ENCODE data around the gene DLL1. TPM values are rescaled to one million over a fixed set of nuclear protein-coding genes. Genes with fewer than 3 reads are reported as not detected.

Gene DLL1
- total RNA-seq, 2 experiments from 2014 or later = not detected

DNA sequence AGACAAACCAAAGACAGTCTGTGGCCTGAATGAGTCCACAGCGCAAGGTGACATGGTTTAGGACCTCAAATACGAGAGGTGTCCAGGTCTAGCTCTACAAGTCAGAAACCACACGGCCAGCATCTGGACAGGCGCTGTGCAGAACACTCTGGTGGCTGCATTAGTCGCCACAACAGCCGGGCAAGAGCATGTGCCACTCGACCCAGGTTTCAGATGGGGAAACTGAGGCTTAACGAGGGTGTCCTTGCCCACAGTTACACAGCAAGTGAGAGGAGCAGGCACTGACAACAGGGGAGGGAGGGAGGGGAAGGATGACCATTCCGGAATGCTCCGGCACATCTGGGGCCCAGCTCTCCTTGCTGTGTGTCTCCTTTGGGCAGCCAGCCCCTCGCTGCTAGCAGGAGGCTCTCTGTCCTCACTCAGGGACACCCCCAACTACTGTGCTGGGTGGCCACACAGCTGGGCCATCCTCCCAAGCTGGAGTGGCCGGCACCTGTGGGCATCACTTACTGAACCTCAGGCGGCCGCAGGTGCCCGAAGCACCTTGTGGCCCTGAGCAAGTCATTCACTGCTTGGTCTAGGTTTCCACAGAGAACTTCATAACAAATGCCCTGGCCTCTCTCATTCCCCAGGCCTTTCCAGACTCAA, 6.6 kb downstream of the DLL1 start:
- BruUV-seq (replicated peaks) = no TSS peak
- Histone ChIP-seq H3K36me3 (ENCODE audit: insufficient read depth, low read length) (no peaks in the 10 kb centered on the region), H2AFZ (ENCODE audit: low read length) (no peak overlapping the region), H3K27ac (ENCODE audit: low read depth, low read length, poor library complexity, severe bottlenecking) (no peak overlapping the region), H3K4me3 (ENCODE audit: low read depth, low read length, poor library complexity, severe bottlenecking) (no peak overlapping the region), H4K20me1 (ENCODE audit: insufficient read depth, low read length) (no peaks in the 10 kb centered on the region), H3K9me2 (ENCODE audit: insufficient read depth, low read length) (no peaks in the 10 kb centered on the region), H3K4me2 (ENCODE audit: low read length) (no peak overlapping the region), H3K79me2 (ENCODE audit: insufficient read depth, low read depth, low read length) (no peaks in the 10 kb centered on the region), H3K4me1 (ENCODE audit: insufficient read depth, low read length, poor library complexity, severe bottlenecking) (no peaks in the 10 kb centered on the region), H3K9me3 (ENCODE audit: low read length) (no peaks in the 10 kb centered on the region)
- intact Hi-C loops (cut with micrococcal nuclease; ENCODE audit: unreplicated experiment) = no loop called here
- TF ChIP-seq, protein P1, sequence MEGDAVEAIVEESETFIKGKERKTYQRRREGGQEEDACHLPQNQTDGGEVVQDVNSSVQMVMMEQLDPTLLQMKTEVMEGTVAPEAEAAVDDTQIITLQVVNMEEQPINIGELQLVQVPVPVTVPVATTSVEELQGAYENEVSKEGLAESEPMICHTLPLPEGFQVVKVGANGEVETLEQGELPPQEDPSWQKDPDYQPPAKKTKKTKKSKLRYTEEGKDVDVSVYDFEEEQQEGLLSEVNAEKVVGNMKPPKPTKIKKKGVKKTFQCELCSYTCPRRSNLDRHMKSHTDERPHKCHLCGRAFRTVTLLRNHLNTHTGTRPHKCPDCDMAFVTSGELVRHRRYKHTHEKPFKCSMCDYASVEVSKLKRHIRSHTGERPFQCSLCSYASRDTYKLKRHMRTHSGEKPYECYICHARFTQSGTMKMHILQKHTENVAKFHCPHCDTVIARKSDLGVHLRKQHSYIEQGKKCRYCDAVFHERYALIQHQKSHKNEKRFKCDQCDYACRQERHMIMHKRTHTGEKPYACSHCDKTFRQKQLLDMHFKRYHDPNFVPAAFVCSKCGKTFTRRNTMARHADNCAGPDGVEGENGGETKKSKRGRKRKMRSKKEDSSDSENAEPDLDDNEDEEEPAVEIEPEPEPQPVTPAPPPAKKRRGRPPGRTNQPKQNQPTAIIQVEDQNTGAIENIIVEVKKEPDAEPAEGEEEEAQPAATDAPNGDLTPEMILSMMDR (conservative IDR thresholded peaks at IDR 0.05; ENCODE audit: low read length) = no peak
- TF ChIP-seq EZH2phosphoT487 (IDR thresholded peaks at IDR 0.05; ENCODE audit: borderline replicate concordance, low read depth, low read length) = no peak
- ChIA-PET CTCF (ENCODE audit: unreplicated experiment) (no interaction called here), POLR2A (no interaction called here)
- no peak for DNase-seq (ENCODE audit: low spot score)

DNA sequence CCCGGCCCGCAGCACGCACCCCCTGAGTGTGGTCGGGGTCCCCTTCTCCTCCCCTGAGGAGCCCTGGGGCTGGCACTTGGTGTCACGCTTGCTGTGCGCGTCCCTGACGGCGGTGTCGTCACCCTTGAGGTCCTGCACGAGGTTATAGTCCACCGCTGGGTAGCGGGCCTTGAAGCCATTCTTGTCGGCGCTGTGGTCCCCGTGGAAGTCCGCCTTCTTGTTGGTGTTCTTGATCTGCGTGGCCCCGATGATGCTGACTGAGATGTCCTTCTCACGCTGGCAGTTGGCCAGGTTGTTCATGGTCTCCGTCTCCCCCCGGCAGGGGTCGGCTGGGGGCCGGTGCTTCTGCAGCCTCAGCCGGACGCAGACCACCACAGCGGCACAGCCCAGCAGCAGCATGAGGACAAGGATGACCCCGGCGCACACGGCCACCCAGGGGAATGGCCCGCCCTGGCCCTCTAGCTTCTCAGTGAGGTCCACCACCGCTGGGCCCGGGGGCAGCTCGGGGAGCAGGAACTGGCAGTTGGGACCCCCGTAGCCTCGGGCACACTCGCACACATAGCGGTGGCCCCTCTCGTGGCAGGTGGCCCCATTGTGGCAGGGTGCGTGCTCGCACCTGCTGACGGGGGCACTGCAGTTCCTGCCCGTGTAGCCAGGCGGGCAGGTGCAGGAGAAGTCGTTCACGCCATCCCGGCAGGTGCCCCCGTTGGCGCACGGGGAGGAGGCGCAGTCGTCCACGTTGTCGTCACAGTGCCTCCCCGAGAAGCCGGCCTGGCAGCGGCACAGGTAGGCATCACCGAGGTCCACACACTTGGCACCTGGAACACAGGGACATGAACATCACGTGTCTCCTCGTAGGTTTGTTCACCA, 7.4 kb downstream of the DLL1 start:
- Histone ChIP-seq H3K9me3 (ENCODE audit: low read length) (no peaks in the 10 kb centered on the region), H3K4me3 (ENCODE audit: low read depth, low read length, poor library complexity, severe bottlenecking) (no peak overlapping the region), H4K20me1 (ENCODE audit: insufficient read depth, low read length) (no peaks in the 10 kb centered on the region), H2AFZ (ENCODE audit: low read length) (no peak overlapping the region), H3K27ac (ENCODE audit: low read depth, low read length, poor library complexity, severe bottlenecking) (no peak overlapping the region), H3K4me2 (ENCODE audit: low read length) (no peak overlapping the region), H3K4me1 (ENCODE audit: insufficient read depth, low read length, poor library complexity, severe bottlenecking) (peaks cover 7% of the 10 kb centered on the region), H3K79me2 (ENCODE audit: insufficient read depth, low read depth, low read length) (no peaks in the 10 kb centered on the region), H3K9me2 (ENCODE audit: insufficient read depth, low read length) (no peaks in the 10 kb centered on the region), H3K36me3 (ENCODE audit: insufficient read depth, low read length) (no peaks in the 10 kb centered on the region)
- DNase-seq (ENCODE audit: low spot score) = no peak
- intact Hi-C loops (cut with micrococcal nuclease; ENCODE audit: unreplicated experiment) = no loop called here
- CTCF ChIA-PET (ENCODE audit: unreplicated experiment) = no interaction called here
- POLR2A ChIA-PET = no interaction called here
- TF ChIP-seq EZH2phosphoT487 (IDR thresholded peaks at IDR 0.05; ENCODE audit: borderline replicate concordance, low read depth, low read length) = no peak
- TF ChIP-seq, protein P1 (conservative IDR thresholded peaks at IDR 0.05; ENCODE audit: low read length) = no peak
- BruUV-seq (replicated peaks) = no TSS peak

Data from OCI-LY7 (cell line).